HG03460 (cell line): ENCODE measurements around the gene SLC12A6.
"Not testable (repeated sequence)": the region's sequence is repeated elsewhere in the genome, so short reads cannot be mapped to it uniquely, and the experiment has no call there.

Experiments used
- ATAC-seq: cut with Tn5 transposase; IDR thresholded peaks from one replicate; pipeline ENCODE4 v1.9.1; 2021; ENCODE audit not compliant: unreplicated experiment

The SLC12A6 gene

GRCh38 chr15:34358367-34358766 lies 20.8 kb upstream of the SLC12A6 start:
- no peak for ATAC-seq

DNA sequence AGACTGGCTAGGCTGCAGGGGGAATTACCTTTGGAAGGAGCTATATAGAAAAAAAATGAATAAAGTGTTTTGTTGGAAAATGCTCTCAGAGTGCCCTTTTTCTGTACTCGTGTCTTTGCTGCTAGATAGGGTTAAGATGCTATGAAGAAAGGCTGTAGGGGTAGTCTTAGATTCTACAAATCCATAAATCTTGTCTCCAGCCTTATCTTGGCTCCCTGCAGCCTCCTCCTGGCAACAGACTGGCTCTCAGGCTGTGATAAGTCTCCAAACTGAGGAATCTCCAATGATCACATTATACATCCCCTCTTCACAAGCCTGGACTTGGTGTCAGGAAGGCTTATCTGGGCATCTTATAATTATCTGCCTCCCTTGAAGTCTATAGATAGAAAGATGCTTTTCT lies 20.1 kb upstream of the SLC12A6 start:
- no peak for ATAC-seq

- no peak for ATAC-seq
Measured at GRCh38 chr15:34355241-34355640, 17.7 kb upstream of the SLC12A6 start.

DNA sequence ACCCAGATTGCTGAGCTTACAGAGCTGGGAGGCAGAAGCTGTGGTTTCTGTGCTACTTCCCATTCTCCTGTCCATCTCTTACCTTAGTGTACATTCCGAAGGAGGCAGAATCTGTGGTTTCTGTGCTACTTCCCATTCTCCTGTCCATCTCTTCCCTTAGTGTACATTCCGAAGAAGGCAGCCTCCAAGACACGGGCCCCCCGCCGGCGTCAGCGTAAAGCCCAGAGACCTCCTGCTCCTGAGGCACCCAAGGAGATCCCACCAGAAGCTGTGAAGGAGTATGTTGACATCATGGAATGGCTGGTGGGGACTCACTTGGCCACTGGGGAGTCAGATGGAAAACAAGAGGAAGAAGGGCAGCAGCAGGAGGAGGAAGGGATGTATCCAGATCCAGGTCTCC lies 16.7 kb upstream of the SLC12A6 start:
- no peak for ATAC-seq

GRCh38 chr15:34353627-34354026 lies 16.0 kb upstream of the SLC12A6 start:
- ATAC-seq: no peak

- ATAC-seq: not testable (repeated sequence)
Measured at GRCh38 chr15:34352996-34353395, 15.4 kb upstream of the SLC12A6 start.

GRCh38 chr15:34349769-34350168 lies 12.2 kb upstream of the SLC12A6 start:
- ATAC-seq: no peak

DNA sequence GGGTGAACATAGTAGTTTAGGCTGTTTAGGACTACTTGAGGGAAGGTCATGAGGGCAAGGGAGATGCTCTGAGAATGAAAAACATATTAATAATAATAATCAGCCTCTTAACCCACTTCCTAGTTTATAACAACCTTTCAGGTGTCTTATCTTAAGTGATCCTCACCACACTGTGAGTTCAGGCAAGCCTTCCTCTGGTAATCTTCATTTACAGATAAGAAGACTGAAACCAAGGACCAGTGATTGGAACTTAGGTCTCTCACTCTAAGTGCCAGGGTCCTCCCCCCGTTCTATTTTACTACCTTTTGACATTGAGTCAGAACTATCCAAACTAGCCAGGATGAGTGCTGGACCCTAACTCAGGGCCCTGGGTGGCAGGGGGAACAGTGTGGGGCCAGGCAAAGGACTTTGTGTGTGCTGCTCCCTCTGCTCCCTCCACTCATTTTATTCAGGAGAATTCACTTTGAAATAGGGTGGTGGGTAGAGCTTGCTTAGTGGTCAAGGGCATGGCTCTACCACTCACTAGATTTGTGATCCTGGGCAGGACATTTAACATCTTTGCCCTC lies 11.2 kb upstream of the SLC12A6 start:
- ATAC-seq: no peak

GRCh38 chr15:34347951-34348638 lies 10.5 kb upstream of the SLC12A6 start:
- ATAC-seq: no peak

GRCh38 chr15:34342737-34343575 lies 5.4 kb upstream of the SLC12A6 start, which contains the start of the genes NOP10 and NUTM1:
TSS of gene NOP10 (minus strand) at chr15:34343136. CDS start at chr15:34343073, 63 bp downstream.
TSS of gene NUTM1 (plus strand) at chr15:34343315. CDS start at chr15:34343697, 382 bp downstream.
- peak; percentile 82 for ATAC-seq

DNA sequence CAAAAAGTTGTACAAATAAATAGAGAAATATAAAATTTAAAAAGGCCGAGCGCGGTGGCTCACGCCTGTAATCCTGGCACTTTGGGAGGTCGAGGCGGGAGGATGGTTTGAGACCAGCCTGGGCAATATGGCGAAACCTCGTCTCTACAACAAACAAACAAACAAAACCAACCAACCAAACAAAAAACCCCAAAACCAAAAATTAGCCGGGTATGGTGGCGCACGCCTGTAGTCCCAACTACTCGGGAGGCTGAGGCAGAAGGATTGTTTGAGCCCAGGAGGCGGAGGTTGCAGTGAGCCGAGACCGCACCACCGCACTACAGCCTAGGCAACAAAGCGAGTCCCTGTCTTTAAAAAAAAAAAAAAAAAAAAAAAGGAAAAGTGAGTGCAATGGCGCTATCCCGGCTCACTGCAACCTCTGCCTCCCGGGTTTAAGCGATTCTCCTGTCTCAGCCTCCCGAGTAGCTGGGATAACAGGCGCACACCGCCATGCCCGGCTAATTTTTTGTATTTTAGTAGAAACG lies 4.7 kb upstream of the SLC12A6 start:
- not testable (repeated sequence) for ATAC-seq

- no peak for ATAC-seq
Measured at GRCh38 chr15:34341381-34342212, 4.0 kb upstream of the SLC12A6 start.

GRCh38 chr15:34339946-34340345 lies 2.4 kb upstream of the SLC12A6 start:
- no peak for ATAC-seq

DNA sequence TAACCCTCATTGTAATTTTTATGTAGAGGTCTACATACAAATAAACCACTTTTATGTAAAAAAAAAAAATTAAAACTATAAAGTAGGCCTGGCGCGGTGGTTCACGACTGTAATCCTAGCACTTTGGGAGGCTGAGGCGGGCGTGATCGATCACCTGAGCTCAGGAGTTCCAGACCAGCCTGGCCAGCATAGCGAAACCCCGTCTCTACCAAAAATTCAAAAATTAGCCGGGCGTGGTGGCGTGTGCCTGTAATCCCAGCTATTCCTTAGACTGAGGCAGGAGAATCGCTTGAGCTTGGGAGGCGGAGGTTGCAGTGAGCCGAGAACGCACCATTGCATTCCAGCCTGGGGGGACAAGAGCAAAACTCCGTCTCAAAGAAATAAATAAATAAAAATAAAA lies 766 bp upstream of the SLC12A6 start:
- ATAC-seq: no peak

- peak; percentile 11 for ATAC-seq
Measured at GRCh38 chr15:34336991-34337556, 507 bp downstream of the SLC12A6 start.

GRCh38 chr15:34336231-34336990 lies 1.2 kb downstream of the SLC12A6 start:
- no peak for ATAC-seq

GRCh38 chr15:34335176-34336032 lies 2.2 kb downstream of the SLC12A6 start:
- ATAC-seq: no peak

DNA sequence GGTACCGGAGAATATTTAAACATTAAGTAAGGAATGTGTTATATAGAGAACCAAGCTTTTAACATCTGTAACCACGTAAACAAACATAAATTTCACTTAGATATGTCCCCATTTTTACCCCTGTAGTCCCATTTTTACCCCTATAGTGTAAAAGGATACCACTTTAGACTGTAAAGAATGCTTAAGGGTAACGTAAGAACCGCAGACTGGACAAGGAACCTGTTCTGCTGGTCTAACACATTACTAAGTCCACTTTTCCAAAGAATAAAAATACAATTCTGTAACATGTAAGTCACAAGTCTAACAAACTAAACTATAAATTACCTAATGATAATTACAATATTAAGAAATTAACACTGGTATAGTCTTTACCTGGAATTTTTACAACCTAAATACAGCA lies 2.9 kb downstream of the SLC12A6 start:
- no peak for ATAC-seq
